RWPE1 (cell line): ENCODE data around the gene TOX2.
A peak's percentile ranks its signal among the peaks of the same experiment; 100 is the strongest.

ENCODE experiments used
- CTCF ChIA-PET: fragments of 350-600 bp; sonication (Branson Sonifier 250); formaldehyde crosslinking; extraction: SDS; loops from one replicate; lab custom pipeline; 2021; lab: Yijun Ruan, JAX
- POLR2A ChIA-PET: fragments of 400-600 bp; formaldehyde crosslinking; extraction: SDS; loops from one replicate; lab custom pipeline; 2020; ENCODE audit warnings: antibody characterized with exemption; ENCODE audit not compliant: low non-redundant PET; lab: Yijun Ruan, JAX
- DNase-seq: peaks from one replicate; pipeline ENCODE4 v3.0.0; 2012; ENCODE audit warnings: low spot score
- H3K27ac ChIP-seq: fragments of 450-650 bp; 2 replicates; pipeline ENCODE4 v1.5.1; 2017
- CTCF ChIP-seq: fragments of 450-650 bp; conservative IDR thresholded peaks from 2 replicates; pipeline ENCODE4 v1.5.1; 2017; ENCODE audit warnings: low read depth, mild to moderate bottlenecking

Gene TOX2

GRCh38 chr20:44087051-44087856 is 172.6 kb downstream of the TOX2 start:
- ChIA-PET CTCF (interaction anchor here (0.6 to 1.4 kb wide), 2 partner anchors 237 to 337 kb away, joined by 4 to 5 read pairs; no protein-coding TSS in a partner anchor), POLR2A (no interaction called here)
- DNase-seq: no peak
- H3K27ac ChIP-seq: peak overlapping the region; percentile 32
- TF ChIP-seq CTCF: no peak

- ChIA-PET CTCF (interaction anchor here (0.6 to 1.4 kb wide), 2 partner anchors 237 to 338 kb away, joined by 4 to 5 read pairs; no protein-coding TSS in a partner anchor), POLR2A (no interaction called here)
Measured at GRCh38 chr20:44087857-44088120, 173.1 kb downstream of the TOX2 start.

GRCh38 chr20:44089987-44090674 is 175.5 kb downstream of the TOX2 start:
- TF ChIP-seq CTCF: no peak
- POLR2A ChIA-PET: no interaction called here
- CTCF ChIA-PET: interaction anchor here (0.6 to 2.4 kb wide), 3 partner anchors 48 to 424 kb away, joined by 3 to 8 read pairs (median 7); no protein-coding TSS in a partner anchor
- peak overlapping the region; percentile 20; the same call in 1 of the 2 replicates for H3K27ac ChIP-seq
- DNase-seq: peak; percentile 96

More at GRCh38 chr20:44087857-44088120, 173.1 kb downstream of the TOX2 start:
- peak overlapping the region; percentile 32 for H3K27ac ChIP-seq
- no peak for TF ChIP-seq CTCF
- no peak for DNase-seq

- CTCF ChIA-PET: interaction anchor here (0.5 to 2.4 kb wide), 2 partner anchors 9 to 341 kb away, joined by 3 to 8 read pairs; no protein-coding TSS in a partner anchor
- no peak for DNase-seq
- H3K27ac ChIP-seq: no peak overlapping the region
- no peak for TF ChIP-seq CTCF
- POLR2A ChIA-PET: no interaction called here
Measured at GRCh38 chr20:44091026-44091425, 176.4 kb downstream of the TOX2 start.

- no peak overlapping the region for H3K27ac ChIP-seq
- DNase-seq: no peak
- ChIA-PET CTCF (interaction anchor here (0.6 to 1.0 kb wide), 2 partner anchors 14 to 262 kb away, joined by 3 read pairs; no protein-coding TSS in a partner anchor), POLR2A (no interaction called here)
- TF ChIP-seq CTCF: peak; percentile 37
Measured at GRCh38 chr20:44092551-44093248, 178.0 kb downstream of the TOX2 start.

GRCh38 chr20:44093249-44093582 is 178.6 kb downstream of the TOX2 start:
- peak; percentile 13; the same call in 1 of the 2 replicates for TF ChIP-seq CTCF
- ChIA-PET CTCF (no interaction called here), POLR2A (no interaction called here)
- no peak for DNase-seq
- H3K27ac ChIP-seq: no peak overlapping the region
